ENCODE data around the gene CDC42BPA. TPM values are rescaled to one million over a fixed set of nuclear protein-coding genes. Genes with fewer than 3 reads are reported as not detected.
"Not testable (repeated sequence)": the region's sequence is repeated elsewhere in the genome, so short reads cannot be mapped to it uniquely, and the experiment has no call there.

The CDC42BPA gene
- total RNA-seq, 1 donor from 2014 or later = 75.0 TPM

DNA sequence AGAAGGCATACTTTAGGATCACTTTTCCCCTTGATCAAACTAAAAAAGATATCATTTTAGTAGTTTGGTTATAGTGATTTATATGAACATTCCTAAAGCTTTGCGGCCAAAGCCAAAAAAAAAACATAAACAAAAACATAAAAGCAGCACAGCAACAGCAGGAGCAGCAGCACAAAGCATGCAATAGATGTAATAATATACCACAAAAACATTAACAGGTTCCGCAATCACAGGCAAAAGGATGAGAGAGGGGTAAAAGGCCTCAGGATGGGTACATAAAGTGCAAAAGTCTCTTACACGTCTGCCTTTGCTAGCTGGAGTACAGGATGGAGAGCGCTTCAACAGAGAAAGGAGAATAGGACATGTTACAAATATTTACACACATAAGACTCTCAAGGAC lies 259.2 kb downstream of the CDC42BPA start:
- DNase-seq = no peak

- no peak for DNase-seq
These were observed 260.0 kb downstream of the CDC42BPA start for GRCh38 chr1:227058321-227058751.

GRCh38 chr1:227049253-227049652 lies 269.0 kb downstream of the CDC42BPA start:
- DNase-seq = no peak

DNA sequence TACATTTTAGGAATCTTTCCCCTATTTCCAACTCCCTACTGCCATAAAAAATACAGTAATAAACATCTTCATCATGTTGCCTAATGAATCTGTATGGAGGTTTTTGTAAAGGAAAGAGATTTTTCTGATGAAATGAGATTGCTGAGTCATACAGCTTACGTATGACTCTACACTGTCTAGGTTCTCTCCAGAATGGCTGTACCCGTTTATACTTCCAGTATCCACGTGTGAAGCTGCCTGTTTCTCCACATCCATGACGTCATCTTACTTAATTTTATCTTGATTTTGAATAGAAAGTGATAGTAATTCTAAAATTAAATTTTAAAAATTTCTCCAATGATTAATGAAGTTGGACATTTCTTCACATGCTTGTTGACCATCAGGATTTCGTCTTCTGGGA lies 274.5 kb downstream of the CDC42BPA start:
- DNase-seq = no peak

GRCh38 chr1:227042292-227042691 lies 276.0 kb downstream of the CDC42BPA start:
- DNase-seq = no peak

GRCh38 chr1:227038401-227038800 lies 279.9 kb downstream of the CDC42BPA start:
- DNase-seq = no peak

DNA sequence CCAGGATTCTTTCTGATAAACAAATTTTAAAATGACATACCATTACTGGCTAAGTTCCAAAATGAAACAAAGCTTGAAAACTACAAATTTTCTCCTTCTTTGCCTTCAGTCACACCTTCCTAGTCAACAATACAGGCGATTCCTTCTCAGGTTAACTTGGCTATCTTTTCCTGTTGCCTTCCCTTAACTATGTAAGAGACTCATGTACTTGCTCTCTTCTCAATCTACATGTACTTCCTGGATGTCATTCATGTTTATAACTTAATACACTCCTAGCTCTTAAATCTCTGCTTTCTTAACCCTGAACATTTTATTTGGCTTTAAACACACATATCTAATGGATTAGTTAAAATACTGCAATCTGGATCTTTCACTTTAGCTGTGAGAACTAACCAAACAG lies 281.2 kb downstream of the CDC42BPA start:
- DNase-seq = no peak

- DNase-seq = no peak
These were observed 283.0 kb downstream of the CDC42BPA start for GRCh38 chr1:227035316-227035715.

GRCh38 chr1:227033880-227034279 lies 284.4 kb downstream of the CDC42BPA start:
- no peak for DNase-seq

- DNase-seq = no peak
These were observed 285.9 kb downstream of the CDC42BPA start for GRCh38 chr1:227032396-227032795.

DNA sequence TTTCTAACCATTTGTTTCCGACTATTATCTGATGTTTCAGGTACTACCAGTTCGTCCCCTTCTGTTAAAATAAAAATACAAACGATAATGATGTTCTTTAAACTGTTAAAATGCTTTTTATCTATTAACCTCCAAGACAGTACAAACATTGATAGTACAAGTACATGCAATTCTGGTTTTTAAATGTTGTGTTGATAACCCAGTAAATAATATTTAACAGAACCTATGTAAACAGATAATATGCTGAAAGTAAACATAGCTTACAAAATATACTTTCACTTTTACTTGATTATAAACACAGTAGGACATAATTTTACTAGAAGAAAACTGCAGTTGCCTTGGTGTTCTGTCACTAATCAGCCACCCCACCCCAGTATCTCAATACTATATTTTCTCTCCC lies 301.3 kb downstream of the CDC42BPA start:
- no peak for DNase-seq

DNA sequence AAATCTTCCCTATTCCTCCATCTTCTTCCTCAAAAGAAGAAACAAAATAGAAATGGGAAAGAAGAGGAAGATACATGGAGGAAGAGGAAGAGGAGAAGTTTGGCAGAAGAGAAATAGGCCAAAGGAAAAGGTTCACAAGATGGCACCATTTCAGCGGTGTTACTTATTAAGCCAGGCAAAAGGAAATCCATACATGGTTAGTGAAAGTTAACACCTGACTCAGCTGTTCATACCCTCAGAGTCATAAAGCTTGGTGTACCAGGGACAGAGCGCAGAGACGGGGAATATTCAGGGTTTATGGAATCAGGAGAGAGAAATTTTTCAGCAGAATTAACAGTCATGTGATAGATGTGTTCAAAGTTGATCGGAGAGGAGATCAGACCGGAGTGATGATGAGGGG lies 307.6 kb downstream of the CDC42BPA start:
- no peak for DNase-seq

DNA sequence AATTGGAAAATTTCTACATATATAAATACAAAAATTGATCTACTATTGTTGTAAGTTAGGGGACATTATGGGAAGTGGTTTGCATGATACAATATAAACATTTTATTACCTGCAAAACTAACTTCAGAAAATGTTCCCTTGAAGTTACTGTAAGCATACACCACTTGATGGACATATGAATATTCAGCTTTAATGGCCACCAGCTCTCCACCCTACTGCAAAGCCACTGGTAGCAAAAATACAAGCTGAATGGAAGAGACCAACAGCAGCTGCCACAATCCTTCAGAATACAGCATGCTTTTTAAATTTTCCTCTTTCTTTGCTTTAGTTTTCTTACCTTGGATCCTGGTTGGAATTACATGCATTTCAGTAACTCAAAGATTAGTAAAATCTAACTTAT lies 308.4 kb downstream of the CDC42BPA start:
- DNase-seq = no peak

DNA sequence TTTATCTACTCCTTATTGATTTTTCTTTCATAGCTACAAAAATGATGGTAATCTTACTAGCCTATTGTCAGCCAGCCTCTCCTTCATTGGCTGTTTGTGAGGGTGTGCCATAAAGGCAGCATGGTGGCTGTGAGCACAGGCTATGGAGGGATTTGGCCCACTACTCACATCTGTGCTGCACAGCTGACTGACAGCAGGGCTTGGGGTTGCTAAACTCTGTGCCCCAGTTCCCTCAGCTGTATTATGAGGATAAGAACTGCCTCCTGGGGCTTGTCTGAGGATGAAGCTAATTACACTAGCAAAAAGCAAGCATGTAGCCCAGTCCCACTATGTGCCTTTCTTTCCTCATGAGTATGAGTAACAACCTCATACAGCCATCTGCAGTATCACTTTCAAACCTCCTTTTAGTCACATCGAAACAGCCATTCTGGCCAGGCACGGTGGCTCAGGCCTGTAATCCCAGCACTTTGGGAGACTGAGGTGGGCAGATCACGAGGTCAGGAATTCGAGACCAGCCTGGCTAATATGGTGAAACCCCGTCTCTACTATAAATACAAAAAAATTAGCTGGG lies 312.0 kb downstream of the CDC42BPA start:
- no peak for DNase-seq

DNA sequence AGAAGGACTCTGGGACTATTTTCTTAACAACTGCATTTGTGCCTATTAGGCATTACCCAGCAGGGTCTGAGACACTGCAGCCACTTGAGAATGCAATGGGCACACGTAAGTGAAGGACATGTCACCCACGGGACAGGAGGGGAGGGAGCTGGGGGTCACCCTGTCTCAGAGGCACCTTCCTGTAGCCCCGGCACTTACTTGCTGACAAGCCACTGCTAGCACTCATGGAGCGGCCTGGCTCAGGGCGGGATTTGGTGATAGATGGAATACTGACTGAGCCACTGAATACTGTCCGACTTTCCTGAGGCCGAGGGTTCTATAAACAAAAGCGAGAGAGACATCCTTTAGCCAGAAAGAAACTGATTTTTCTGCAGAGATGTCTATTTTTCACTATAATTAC lies 313.5 kb downstream of the CDC42BPA start:
- DNase-seq = no peak

DNA sequence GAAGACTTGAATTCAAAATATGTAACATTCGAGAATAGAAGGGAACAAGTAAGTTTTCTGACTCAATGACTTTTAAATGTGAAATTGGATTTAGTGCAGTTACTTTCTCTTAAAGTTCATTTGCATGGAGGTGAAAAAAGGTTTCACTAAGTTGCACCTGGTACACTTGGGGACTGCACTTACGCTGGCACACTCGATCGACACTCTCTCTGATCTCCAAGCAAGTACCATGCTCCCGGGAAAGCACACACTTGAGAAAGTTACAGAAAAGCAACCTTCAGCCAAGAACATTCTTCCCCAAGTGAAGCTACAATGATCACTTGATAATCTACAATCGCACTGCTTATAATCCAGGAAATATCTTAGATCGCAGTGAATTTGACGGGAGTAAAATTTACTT lies 315.1 kb downstream of the CDC42BPA start:
- DNase-seq = no peak

DNA sequence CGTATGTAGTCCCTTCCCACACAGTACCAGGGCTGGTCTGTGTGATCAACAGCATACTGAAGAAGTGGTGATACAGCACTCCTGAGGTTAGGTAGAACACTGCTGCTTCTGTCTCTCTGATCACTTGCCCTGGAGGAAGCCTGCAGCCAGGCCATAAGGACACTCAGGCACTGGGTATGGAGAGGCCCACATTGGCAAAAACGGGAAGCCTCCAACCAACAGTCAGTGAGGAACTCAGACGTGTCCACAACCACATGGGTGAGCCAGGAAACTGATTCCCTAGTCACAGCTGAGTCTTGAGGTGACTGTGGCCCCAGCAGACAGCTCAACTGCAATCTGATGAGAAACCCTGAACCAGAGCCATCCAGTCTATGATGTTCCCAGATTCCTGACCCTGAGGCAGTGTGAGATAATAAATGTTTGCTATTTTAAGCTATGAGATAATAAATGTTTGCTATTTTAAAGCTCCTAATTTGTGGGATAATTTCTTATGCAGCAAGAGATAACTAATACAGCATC lies 315.7 kb downstream of the CDC42BPA start:
- DNase-seq = no peak

DNA sequence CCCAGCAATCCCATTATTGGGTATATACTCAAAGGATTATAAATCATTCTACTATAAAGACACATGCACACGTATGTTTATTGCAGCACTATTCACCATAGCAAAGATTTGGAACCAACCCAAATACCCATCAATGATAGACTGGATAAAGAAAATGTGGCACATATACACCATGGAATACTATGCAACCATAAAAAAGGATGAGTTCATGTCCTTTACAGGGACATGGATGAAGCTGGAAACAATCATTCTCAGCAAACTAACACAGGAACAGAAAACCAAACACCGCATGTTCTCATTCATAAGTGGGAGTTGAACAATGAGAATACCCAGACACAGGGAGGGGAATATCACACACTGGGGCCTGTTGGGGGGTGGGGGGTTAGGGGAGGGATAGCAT lies 318.7 kb downstream of the CDC42BPA start:
- DNase-seq = not testable (repeated sequence)

- no peak for DNase-seq
These were observed 322.6 kb downstream of the CDC42BPA start for GRCh38 chr1:226995365-226996332.

- no peak for DNase-seq
These were observed 323.5 kb downstream of the CDC42BPA start for GRCh38 chr1:226994586-226995364.

DNA sequence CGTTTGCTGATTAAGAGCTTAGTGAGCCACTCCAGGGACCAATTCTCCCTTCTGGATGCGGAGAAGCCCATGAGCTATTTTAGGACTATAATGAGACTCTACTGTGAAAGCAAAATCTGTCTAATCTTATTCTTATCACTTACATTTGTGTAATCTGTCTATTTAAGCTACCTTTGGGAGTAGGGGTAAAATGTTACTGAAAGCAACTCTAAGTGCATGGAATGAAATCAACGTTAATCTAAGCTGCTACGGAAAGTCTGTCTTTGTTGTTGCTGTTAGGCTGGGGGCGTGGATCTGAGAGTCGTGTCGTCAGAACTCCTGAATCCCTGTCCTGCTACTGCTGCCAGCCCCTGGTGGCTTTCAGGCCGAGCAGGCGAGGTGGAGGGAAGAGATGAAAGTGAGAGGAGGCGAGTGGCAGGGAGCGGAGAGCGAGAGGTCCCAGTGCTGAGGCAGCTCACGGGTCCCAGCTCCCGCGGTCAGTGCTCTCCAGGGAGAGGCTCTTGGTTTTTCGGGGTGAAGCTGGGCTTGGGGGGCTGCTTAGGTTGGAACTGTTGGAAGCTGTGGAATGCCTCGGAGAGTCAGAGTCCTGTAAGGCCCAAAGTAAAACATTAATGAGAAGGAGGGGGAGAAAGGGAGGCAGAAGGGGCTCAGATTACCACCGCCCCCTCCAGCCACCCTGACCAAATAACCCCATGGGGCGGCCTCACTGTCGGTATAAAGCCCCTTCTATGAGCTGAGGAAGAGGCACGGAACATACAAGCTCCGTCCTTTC lies 324.3 kb downstream of the CDC42BPA start:
- no peak for DNase-seq

- no peak for DNase-seq
These were observed 326.4 kb downstream of the CDC42BPA start for GRCh38 chr1:226991920-226992319.

All from tongue (tissue), 2 donors.